T-helper 1 cell treated with Interleukin-12 subunit alpha and Interleukin-12 subunit beta and Interleukin-4 antibody, amounts not matched to agents 30 ng/mL and 1 ng/mL, for 36 hours (primary cell): ENCODE results near the gene SPATA2. TPM values are rescaled to one million over a fixed set of nuclear protein-coding genes. Genes with fewer than 3 reads are reported as not detected.

Source experiments
- intact Hi-C: fragments of 100-400 bp; cut with micrococcal nuclease; formaldehyde crosslinking; loops from one replicate; pipeline ENCODE4 v1.15.1; 2024
- total RNA-seq: library from RNA; stranded (reverse); gene quantifications from 2 replicates; pipeline ENCODE4 v1.2.3, GENCODE V29; 2022

SPATA2 gene
- total RNA-seq, 1 donor from 2014 or later, result 11.0 TPM

DNA sequence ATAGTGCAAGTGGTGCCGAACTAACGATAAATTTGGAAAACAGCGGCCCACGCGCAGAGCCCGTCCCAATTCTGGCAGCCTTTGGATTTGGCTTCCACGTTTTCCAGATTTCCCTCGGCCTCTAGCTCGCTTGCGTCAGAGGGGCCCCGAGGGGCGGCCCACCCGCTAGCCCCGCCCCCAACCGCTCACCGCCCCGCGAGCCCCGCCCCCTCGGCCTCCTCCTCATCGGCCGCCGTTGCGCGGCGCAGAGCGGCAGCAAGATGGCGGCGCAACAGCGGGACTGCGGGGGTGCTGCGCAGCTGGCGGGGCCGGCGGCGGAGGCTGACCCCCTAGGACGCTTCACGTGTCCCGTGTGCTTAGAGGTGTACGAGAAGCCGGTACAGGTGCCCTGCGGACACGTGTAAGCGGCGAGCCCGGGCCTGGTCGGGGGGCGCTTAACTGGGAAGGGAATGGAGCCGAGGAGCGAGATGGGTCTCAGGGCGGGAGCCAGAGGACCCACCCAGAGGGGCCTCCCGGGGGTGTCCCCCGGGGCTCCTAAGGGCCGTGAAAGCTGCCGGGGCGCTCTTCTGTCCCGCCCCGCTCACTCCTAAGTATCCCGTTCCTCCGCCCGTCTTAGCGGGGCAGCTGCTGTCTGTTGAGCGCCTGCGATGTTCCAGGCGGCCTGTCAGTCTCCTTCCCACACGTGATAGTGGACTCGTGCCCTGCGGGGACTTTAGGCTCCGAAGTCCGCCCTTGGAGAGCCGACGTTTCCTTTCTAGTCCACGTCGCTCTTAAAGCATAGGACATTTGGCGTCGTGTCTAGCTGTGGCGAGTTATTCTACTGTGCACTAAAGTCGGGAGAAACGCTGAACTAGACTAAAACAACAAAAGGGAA, 21.1 kb upstream of the SPATA2 start, which contains the start of gene RNF114:
TSS of gene RNF114 (plus strand) at position 245 of the 874 bp plus-strand sequence. CDS start at position 261, 16 bp downstream.
- intact Hi-C loops, result loop anchor here (1.0 to 5.0 kb wide), 9 partner anchors 8 to 889 kb away; partner anchors contain the start of genes CSE1L, PEDS1, PTPN1 and SLC9A8

DNA sequence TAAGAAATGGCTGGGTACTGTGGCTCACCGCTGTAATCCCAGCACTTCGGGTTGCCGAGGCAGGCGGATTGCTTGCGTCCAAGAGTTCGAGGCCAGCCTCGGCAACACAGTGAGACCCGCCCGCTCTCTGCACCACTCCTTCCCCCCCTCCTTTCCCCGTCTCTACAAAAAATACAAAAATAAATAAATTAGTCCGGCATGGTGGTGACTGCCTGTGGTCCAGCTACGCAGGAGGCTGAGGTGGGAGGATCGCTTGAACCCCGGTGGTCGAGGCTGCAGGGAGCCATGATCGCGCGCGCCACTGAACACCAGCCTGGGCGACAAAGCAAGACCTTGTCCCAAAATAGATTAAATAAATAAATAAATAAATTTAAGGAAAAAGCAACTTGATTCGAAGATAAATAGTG, 20.4 kb upstream of the SPATA2 start:
- intact Hi-C loops, result loop anchor here (1.0 to 5.0 kb wide), 9 partner anchors 7 to 888 kb away; partner anchors contain the start of genes CSE1L, PEDS1, PTPN1 and SLC9A8

DNA sequence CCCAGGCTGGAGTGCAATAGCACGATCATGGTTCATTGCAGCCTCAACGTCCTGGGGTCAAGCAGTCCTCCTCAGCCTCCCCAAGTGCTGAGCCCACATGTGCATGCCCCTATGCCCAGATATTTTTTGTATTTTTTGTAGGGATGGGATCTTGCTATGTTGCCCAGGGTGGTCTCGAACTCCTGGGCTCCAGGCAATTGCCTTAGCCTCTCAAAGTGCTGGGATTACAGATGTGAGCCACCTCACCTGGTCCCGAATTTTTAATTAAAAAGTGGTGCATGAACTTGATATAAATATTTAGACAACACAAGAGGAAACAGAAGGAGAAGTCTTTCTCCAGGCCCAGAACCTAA, 13.8 kb upstream of the SPATA2 start:
- intact Hi-C loops, result loop anchor here (2.0 kb wide), 1 partner anchor 40 kb away; no protein-coding TSS in a partner anchor

DNA sequence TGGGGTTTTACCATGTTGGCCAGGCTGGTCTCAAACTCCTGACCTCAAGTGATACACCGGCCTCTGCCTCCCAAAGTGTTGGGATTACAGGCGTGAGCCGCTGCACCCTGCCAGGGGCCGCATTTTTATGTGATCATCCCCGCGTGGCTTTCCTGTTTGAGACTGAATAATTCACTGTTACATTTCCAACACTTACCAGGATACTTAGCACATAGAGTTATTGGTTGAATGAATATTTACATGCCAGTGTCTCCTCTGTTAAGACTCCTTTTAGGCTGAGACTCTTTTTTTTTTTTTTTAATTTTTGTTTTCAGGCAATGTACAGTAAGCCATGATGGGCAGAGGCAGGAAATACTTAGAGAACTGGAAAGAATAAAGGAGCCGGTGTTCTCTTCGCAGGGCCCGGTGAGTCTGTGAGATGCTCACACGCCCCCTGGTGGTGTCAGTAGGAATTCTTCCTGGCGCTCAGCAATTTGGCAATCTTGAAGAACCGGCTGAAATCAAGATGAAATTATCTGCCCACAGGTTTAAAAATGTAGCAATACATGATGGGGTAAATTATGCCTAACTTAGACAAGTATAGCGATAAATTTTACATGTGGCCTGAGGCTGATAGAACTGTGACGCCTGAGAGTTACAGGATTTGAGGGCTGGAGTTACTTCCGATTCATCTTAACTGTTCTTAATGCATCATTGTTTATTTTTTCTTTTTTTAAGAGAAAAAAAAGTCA, 13.2 kb upstream of the SPATA2 start:
- intact Hi-C loops, result loop anchor here (1.0 to 2.0 kb wide), 7 partner anchors 8 to 594 kb away; partner anchors contain the start of genes RNF114 and SPATA2

DNA sequence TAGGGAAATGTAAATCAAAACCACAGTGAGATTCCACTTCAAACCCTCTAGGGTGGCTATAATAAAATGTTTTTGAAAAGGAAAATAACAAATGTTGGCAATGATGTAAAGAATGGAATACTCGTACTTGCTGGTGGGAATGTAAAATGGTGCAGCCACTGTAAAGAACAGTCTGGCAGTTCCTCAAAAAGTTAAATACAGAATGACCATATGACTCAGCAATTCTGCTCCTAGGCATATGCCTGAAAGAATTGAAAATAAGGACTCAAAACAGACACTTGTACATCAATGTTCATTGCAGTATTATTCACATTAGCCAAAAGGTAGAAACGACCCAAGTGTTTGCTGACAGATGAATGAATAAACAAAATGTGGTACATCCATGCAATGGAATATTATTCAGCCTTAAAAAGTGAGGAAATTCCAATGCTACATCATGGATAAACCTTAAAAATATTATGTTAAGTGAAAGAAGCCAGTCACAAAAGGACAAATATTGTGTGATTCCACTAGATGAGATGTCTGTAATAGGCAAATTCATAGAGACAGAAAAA, 10.6 kb upstream of the SPATA2 start:
- intact Hi-C loops, result no loop called here

DNA sequence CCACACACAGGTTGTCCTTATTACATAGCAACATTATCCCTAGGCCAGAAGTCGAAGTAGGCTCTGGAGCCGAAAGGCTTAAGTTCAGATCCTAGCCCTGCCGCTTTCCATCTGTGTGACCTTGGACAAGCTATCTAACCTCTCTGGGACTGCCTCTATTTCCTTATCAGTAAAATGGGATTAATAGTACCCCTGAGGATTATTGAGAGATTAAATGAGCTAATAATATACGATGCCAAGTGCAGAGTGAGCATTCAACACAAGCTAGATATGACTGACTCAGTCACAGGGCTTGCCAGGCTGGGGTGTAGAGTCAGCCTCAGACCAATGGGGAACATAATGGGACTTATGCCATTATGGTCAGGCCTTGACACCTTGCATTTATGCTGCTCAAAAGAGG, 8.9 kb upstream of the SPATA2 start:
- intact Hi-C loops, result no loop called here

DNA sequence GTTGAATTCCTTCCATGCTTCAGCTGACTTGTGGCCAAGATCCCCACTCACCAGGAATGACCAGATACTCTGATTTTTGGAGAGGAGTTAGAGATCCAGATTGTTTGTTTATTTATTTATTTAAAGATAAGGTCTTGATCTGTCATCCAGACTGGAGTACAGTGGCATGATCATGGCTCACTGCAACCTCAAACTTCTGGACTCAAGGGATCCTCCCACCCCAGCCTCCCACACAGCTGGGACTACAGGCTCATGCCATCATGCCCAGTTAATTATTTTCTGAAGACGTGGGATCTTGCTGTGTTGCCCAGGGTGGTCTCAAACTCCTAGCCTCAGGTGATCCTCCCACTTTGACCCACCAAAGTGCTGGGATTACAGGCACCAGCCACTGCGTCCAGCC, 4.1 kb upstream of the SPATA2 start:
- intact Hi-C loops, result loop anchor here (10.0 kb wide), 1 partner anchor 1015 kb away; the partner anchor contains the start of gene ADNP

DNA sequence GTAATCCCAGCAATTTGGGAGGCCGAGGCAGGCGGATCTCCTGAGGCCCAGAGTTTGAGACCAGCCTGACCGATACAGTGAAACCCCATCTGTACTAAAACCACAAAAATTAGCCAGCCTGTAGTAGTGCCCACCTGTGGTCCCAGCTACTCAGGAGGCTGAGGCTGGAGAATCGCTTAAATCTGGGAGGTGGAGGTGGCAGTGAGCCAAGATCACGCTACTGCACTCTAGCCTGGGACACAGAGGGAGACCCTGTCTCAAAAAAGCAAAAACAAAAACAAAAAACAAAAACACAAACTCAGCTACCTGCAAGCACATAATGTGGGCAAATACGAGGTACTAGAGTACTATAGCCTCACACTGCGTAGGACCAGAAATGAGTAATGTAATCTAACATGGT, 3.7 kb upstream of the SPATA2 start:
- intact Hi-C loops, result loop anchor here (10.0 kb wide), 1 partner anchor 1016 kb away; the partner anchor contains the start of gene ADNP

DNA sequence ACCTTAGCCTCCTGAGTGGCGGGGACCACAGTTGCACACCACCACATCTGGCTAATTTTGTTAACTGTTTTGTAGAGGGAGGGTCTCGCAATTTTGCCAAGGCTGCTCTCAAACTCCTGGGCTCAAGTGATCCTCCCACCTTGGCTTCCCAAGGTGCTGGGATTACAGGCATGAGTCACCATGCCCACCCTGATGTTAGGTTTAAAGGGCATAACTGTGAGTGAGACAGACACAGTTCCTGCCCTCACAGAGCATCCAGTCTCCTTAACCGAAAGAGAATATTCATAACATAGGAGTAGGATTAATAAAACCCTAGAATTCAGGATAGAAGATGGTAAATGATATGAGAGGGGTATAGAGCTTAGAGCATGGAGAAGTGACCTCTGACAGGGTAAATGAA, 3.1 kb upstream of the SPATA2 start:
- intact Hi-C loops, result loop anchor here (10.0 kb wide), 1 partner anchor 1016 kb away; the partner anchor contains the start of gene ADNP

DNA sequence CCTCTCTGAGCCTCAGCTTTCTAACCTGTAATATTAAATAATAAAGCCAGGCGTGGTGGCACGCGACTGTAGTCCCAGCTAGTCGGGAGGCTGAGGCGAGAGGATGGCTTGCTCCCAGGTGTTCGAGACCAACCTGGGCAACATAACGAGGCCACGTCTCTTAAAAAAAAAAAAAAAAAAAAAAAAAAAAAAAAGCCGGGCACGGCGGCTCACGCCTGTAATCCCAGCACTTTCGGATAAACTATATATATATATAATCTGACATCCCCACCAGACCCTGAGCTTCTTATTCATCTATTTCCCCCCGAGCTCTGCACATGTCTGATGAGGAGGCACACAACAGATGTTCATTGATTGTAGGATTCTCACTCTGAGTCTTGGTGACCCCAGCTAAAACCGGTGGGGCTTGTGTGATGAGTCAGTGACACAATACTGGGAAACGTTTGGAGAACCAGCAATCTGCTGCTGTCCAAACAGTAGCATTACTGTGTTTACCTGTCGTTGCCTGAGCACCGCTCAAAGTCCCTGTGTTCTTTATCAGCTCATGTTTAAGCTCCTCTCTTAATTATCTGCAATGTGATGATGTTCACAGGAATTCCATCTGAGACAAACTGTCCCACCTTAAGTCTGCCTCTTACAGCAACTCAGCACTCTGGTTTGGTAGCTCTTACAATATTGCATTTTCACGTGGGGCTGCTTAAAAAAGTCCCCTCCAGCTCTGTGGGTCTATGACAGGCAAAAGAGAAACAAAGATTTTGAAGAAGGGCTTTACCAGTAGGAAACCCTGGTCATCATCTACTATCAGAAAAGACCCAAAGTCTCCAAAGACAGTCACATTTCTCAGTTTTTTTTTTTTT, 1.0 kb upstream of the SPATA2 start:
- intact Hi-C loops, result loop anchor here (10.0 kb wide), 1 partner anchor 1018 kb away; the partner anchor contains the start of gene ADNP

DNA sequence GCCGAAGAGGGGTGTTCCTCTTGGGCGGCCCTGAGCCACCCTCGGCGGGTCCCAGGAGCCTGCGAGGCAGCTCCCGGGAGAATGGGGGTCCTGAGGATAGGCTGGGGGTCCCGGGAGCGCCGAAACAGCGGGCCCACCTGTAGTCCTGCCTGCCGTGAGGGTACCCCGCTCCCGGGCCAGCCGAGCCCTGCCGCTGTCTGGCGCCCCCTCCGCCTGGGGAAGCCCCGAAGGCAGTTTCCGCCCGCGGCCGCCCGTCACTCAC, 280 bp downstream of the SPATA2 start:
- intact Hi-C loops, result loop anchor here (1.0 to 10.0 kb wide), 7 partner anchors 13 to 1020 kb away; partner anchors contain the start of genes ADNP, PEDS1, RNF114 and SLC9A8

DNA sequence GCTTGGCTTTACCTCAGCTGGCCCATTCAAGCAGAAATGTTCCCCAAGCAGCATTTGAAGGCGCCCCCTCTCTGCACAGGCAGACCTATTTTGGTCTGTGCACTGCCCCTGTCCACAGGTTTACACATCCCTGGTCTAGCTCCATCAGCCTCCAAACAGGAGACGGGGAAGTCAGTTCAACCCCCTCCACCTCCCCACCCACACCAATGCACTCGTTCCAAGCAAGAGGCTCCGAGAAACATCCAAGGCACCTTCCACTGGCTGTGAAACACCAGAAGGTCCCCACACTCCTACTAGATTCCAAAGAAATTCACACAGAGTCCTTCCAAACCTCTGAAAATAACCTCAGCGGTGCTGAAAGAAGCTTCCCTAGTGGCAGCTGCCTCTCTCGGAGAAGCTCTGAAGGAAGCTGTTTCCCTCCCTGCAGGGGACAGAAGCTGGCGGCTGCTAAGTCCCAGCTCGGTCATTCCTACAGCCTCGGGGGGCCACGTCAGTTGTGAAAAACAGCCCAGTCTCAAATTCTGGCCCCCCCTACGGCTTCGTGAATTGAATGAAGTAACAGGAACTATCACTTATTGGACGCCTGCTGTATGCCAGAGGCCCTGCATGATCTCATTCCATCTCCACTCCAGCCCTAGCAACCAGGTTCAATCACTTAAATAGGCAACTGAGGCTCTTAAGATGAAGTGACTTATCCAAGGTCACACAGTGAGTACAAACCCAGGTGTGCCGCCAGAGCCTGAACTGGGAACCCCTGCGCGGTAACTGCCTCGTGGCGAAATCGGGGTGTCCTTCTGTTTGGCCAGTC, 815 bp downstream of the SPATA2 start:
- intact Hi-C loops, result loop anchor here (1.0 to 10.0 kb wide), 7 partner anchors 14 to 1020 kb away; partner anchors contain the start of genes ADNP, PEDS1, RNF114 and SLC9A8

DNA sequence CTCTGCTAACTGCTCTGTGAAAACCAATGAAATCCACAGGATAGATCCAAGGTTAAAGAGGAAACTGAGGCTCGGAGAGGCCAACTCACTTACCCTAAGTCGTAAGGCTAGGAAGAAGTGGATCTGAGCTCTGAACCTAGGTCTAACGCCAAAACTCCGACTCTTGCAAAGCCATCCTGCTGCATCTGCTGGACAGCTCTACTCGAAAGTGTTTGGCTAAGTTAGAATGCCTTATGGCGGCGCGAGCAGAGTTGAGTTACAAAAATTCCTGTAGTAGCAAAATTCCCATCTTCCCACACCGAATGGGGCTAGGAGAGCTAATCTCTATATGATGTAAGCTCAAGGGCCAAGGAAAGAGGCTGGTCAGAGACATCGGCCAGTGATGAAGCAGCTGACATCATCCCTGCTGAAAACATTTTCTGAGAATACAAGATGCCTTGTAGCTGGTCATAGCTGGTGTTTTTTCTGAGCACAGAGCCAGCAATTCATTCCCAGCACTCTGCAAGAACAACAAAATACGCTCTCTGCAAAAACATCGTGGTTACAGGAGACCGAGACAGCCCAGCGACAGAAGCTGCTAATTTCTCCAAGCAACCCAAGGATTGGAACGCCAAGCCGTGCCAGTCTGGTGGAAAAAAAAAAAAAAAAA, 1.8 kb downstream of the SPATA2 start:
- intact Hi-C loops, result loop anchor here (2.0 to 10.0 kb wide), 3 partner anchors 101 to 1021 kb away; partner anchors contain the start of genes ADNP, PEDS1 and SLC9A8

DNA sequence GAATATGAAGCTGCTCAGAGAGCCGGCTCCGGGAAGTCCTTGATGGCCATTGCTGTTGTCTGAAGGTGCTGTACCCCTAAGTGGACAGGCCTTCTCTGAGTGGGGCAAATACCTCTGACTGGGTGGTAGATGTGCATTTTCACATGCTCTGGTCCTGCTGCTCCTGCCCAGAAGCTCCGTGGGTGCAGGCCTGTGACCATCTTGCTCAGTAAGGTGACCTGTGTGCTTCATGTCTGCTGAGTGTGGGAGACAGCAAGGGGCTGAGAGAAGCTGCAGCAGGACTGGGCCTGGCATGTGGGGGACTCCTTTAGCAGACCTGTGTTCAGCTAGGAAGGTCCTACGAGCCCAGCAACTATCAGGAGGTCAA, 5.0 kb downstream of the SPATA2 start:
- intact Hi-C loops, result loop anchor here (10.0 kb wide), 1 partner anchor 1024 kb away; the partner anchor contains the start of gene ADNP

DNA sequence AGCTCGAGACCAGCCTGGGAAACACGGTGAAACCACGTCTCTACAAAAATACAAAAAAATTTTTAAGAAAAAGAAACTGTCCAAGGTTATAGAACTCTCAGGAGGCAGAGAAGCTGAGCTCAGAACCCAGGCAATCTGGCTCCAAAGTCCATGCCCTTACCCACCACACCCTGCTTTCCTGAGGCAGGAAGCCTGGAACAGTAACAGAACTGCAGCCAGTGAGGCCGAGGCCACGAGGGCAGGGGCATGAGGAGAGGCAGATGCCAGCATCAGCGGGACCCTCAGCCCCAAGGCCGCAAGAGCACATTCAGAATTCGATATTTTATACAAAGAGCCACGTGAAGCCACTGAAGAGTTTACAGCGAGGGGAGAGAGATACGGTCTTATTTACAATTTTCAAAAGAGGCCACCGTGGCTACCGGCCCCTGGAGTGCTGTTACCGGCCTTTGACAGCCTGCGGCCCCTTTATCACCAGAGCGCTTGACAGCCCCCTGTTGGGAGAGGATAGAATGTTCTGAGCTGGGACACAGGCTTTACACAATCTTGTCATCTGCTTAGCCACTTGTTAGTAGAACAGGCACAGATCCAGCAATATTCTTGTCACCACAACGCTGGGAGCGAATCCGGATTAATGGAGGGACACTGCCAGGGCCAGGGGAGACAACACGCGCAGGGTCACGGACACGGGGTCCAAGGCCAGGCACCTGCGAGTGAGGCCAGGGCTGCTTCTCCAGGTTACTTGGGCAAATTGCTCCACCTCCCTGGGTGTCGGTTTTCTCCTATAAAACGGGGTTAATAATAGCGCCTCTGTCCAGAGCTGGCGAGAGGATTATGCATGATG, 5.6 kb downstream of the SPATA2 start:
- intact Hi-C loops, result loop anchor here (10.0 kb wide), 1 partner anchor 1025 kb away; the partner anchor contains the start of gene ADNP

DNA sequence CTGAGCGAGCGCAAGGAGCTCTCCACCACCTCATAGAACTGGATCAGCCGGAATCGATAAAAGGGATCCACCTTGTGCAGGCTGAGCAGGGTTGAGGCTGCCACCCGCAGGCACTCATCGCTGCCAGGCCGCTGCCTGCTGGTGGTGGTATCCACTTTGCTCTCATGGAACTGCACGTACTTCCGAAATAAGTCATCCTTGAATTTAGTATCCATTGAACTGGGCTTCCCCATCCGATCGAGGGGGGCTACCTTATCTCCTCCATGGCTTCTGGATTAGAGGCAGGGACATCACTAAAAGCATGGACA, 7.1 kb downstream of the SPATA2 start:
- intact Hi-C loops, result no loop called here

DNA sequence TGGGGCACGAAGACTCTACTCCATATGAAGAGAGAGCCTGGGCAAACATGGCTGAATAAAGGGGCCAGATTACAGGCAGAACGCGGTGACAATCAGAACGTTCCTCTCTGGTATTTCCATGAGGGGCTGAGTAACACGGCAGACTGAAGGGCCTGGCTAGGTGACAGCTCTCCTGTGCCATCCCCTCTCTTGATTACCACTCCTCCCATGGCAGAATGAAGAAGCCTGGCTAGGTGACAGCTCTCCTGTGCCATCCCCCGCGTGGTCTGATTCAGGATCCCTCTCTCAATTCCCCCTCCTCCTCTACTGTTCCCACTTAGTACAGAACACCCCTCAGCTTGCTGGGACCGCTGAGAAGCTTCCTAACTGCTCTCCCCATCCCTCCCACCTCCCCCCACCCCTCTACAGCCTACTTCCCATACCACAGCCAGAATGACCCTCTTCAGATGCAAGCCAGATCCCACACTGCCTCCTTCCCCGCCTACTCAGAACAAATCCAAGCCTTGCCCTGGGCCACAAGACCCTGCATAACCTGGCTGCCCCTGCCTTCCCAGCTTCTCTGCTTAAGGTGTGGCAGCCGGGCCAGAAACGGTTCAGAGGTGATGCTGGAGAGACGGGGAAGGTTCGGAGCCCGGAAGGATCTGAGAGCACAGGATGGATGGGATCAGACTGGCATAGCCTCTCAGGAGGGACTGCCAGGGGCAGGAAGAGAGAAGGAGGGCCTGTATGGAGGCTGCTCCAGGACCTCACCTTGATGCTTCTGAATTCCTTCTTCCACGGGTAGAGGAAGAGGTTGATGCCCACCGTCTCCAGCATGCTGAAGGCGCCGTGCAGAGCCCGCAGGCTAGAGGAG, 7.7 kb downstream of the SPATA2 start:
- intact Hi-C loops, result no loop called here
